Testis (tissue), 3 donors: ENCODE measurements around the gene MAP4K4. TPM values are rescaled to one million over a fixed set of nuclear protein-coding genes. Genes with fewer than 3 reads are reported as not detected.

Source experiments
- DNase-seq: peaks from one replicate; pipeline ENCODE4 v3.0.0-alpha.2; 2019
- H3K27ac ChIP-seq, 2 donors: fragments of 200-600 bp; sonication (generic); one replicate each; pipeline ENCODE4 v1.5.1; 2019
- H3K27me3 ChIP-seq: fragments of 200-600 bp; sonication (generic); one replicate; pipeline ENCODE4 v1.5.1; 2019
- H3K36me3 ChIP-seq: fragments of 200-600 bp; sonication (generic); one replicate; pipeline ENCODE4 v1.5.1; 2017; ENCODE audit warnings: low read depth; ENCODE audit errors: missing control alignments
- H3K4me1 ChIP-seq: fragments of 200-600 bp; sonication (generic); one replicate; pipeline ENCODE4 v1.5.1; 2019
- H3K4me3 ChIP-seq, 2 donors: fragments of 200-600 bp; sonication (generic); one replicate each; pipeline ENCODE4 v1.5.1; 2017 to 2019
- H3K9me3 ChIP-seq: fragments of 200-600 bp; sonication (generic); one replicate; pipeline ENCODE4 v1.5.1; 2017
- CTCF ChIP-seq, 3 experiments: fragments of 450-650 bp in 2 of 3; fragments of 200-600 bp in 1 of 3; sonication (generic) in 1 of 3; IDR thresholded peaks; one replicate each; pipeline ENCODE4 v1.5.1; 2016 to 2019; ENCODE audit warnings: antibody characterized with exemption in 3 of 3, mild to moderate bottlenecking in 2 of 3, moderate library complexity in 1 of 3
- POLR2A ChIP-seq: fragments of 450-650 bp; IDR thresholded peaks from one replicate; pipeline ENCODE4 v1.6.1; 2017; ENCODE audit warnings: antibody characterized with exemption, mild to moderate bottlenecking, moderate library complexity
- WGBS, 2 donors: methylation state at CpG; one replicate each; pipeline ENCODE4 v1.1.5; 2018; 5-methylcytosine and 5-hydroxymethylcytosine counted together
- intact Hi-C: fragments of 100-400 bp; cut with DNase I; formaldehyde crosslinking; loops from one replicate; pipeline ENCODE4 v1.15.1; 2023; ENCODE audit warnings: low total_unique reads
- polyA plus RNA-seq: library from polyadenylated mRNA; stranded (reverse); fragments of 350-450 nt; fragmentation: Illumina TruSeq; extraction: RNeasy Lipid Tissue Mini Kit (QIAGEN cat#74804); gene quantifications from one replicate; pipeline ENCODE4 v1.2.3, GENCODE V29; 2014; ENCODE audit warnings: low read depth, low replicate concordance; ENCODE audit not compliant: insufficient read depth
- total RNA-seq, 2 donors: library from RNA; depleted of rRNA; stranded (reverse); fragments of >200 nt; gene quantifications; one replicate each; pipeline ENCODE4 v1.2.3, GENCODE V29; 2016

MAP4K4 gene
- total and polyA plus RNA-seq, 3 donors from 2014 or later = 88.2 to 194 (median 174) TPM

GRCh38 chr2:101731221-101732054 is 33.9 kb downstream of the MAP4K4 start:
- WGBS, 2 donors = 68 to 76% methylated on average over 9 of the region's 9 CpGs
- Histone ChIP-seq H3K27me3 (no peaks in the 10 kb centered on the region), H3K4me1 (peaks cover 21% of the 10 kb centered on the region), H3K27ac (no peak overlapping the region), H3K36me3 (no peaks in the 10 kb centered on the region), H3K9me3 (no peaks in the 10 kb centered on the region), H3K4me3 (no peak overlapping the region)
- intact Hi-C loops = no loop called here
- peak; percentile 21 for DNase-seq
- TF ChIP-seq CTCF (IDR thresholded peaks at IDR 0.05) = no peak
- no peak for TF ChIP-seq POLR2A

- Histone ChIP-seq H3K4me1 (peaks cover 26% of the 10 kb centered on the region), H3K4me3 (no peak overlapping the region), H3K27me3 (no peaks in the 10 kb centered on the region), H3K36me3 (no peaks in the 10 kb centered on the region), H3K9me3 (no peaks in the 10 kb centered on the region), H3K27ac (no peak overlapping the region)
- intact Hi-C loops = no loop called here
- DNase-seq = no peak
- no peak for TF ChIP-seq POLR2A
- no peak for TF ChIP-seq CTCF (IDR thresholded peaks at IDR 0.05)
- 71 to 78% methylated on average over 4 of the region's 4 CpGs for WGBS, 2 donors
Observed at GRCh38 chr2:101732199-101732598, 34.7 kb downstream of the MAP4K4 start.

GRCh38 chr2:101732773-101733256 is 35.3 kb downstream of the MAP4K4 start:
- Histone ChIP-seq H3K27ac (no peak overlapping the region), H3K27me3 (no peaks in the 10 kb centered on the region), H3K36me3 (no peaks in the 10 kb centered on the region), H3K9me3 (no peaks in the 10 kb centered on the region), H3K4me1 (peaks cover 26% of the 10 kb centered on the region), H3K4me3 (no peak overlapping the region)
- WGBS, 2 donors = 93 to 95% methylated on average over 13 to 14 of the region's 14 CpGs
- no peak for DNase-seq
- no peak for TF ChIP-seq CTCF (IDR thresholded peaks at IDR 0.05)
- intact Hi-C loops = no loop called here

GRCh38 chr2:101733257-101733993 is 35.9 kb downstream of the MAP4K4 start:
- 44 to 64% methylated on average over 4 of the region's 4 CpGs for WGBS, 2 donors
- intact Hi-C loops = no loop called here
- Histone ChIP-seq H3K4me1 (peaks cover 26% of the 10 kb centered on the region), H3K4me3 (no peak overlapping the region), H3K27me3 (no peaks in the 10 kb centered on the region), H3K36me3 (no peaks in the 10 kb centered on the region), H3K9me3 (no peaks in the 10 kb centered on the region), H3K27ac (no peak overlapping the region)
- TF ChIP-seq POLR2A = no peak
- TF ChIP-seq CTCF (IDR thresholded peaks at IDR 0.05) = no peak
- DNase-seq = peak; percentile 41
